HTERT RPE-1 (cell line): ENCODE data around the gene PUS1.
"Not testable (repeated sequence)": the region's sequence is repeated elsewhere in the genome, so short reads cannot be mapped to it uniquely, and the experiment has no call there.

Experiments
- in situ Hi-C: fragments of 300-500 bp; cut with MboI; formaldehyde crosslinking; loops from 4 replicates; pipeline ENCODE4 v1.14.3; 2020; ENCODE audit warnings: low sequenced_read_pairs

PUS1 gene

GRCh38 chr12:131933387-131933786 is 4.3 kb downstream of the PUS1 start:
- in situ Hi-C loops = no loop called here

GRCh38 chr12:131934535-131934934 is 5.5 kb downstream of the PUS1 start:
- in situ Hi-C loops = no loop called here

GRCh38 chr12:131938082-131938481 is 9.0 kb downstream of the PUS1 start:
- in situ Hi-C loops = no loop called here

GRCh38 chr12:131939007-131939406 is 9.9 kb downstream of the PUS1 start:
- in situ Hi-C loops = no loop called here

DNA sequence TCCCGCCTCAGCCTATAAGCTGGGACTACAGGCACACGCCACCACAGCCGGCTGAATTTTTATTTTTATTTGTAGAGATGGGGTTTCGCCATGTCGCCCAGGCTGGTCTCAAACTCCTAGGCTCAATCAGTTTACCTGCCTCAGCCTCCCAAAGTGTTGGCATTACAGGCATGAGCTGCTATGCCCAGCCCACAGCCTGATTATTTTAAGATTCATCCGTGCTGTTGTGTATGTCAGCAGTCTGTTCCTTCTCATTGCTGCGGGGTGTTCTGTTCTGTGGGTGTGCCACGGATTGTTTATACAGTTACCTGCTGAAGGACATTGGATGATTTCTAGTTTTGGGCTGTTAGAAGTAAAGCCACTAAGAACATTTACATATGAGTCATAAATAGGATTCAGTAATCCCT is 11.1 kb downstream of the PUS1 start:
- in situ Hi-C loops = no loop called here

DNA sequence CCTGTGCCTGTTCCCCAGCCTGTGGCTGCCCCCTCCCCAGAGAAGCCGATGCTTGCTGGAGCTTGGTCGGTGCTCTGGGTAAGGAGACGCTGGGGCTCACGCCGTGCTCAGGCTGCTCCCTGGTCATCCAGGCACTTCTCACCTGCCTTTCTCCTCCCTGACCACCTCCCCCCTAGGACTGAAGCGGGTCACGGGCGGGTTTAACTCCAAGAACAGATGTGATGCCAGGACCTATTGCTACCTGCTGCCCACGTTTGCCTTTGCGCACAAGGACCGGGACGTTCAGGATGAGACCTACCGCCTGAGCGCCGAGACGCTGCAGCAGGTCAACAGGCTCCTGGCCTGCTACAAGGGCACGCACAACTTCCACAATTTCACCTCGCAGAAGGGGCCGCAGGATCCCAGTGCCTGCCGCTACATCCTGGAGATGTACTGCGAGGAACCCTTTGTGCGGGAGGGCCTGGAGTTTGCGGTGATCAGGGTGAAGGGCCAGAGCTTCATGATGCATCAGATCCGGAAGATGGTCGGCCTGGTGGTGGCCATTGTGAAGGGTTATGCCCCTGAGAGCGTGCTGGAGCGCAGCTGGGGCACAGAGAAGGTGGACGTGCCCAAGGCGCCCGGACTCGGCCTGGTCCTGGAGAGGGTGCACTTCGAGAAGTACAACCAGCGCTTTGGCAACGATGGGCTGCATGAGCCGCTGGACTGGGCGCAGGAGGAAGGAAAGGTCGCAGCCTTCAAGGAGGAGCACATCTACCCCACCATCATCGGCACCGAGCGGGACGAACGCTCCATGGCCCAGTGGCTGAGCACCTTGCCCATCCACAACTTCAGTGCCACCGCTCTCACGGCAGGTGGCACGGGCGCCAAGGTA is 12.3 kb downstream of the PUS1 start:
- in situ Hi-C loops = no loop called here

DNA sequence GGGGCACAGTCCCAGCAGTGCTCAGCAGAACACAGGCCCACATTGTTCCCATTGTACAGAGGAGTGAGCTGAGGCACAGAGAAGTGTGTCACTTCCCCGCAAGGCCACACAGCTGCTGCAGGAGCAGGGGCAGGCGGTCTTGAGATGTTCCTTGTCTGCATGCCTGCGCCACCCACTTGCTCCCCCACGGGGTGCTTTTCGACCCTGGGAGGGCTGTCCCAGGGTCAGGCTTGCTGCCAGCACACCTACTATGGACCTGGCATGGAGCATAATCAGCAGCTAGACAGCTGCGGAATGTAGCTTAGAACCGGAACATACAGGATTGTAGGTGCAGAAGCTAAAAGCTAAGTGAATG is 12.9 kb downstream of the PUS1 start:
- in situ Hi-C loops = no loop called here

DNA sequence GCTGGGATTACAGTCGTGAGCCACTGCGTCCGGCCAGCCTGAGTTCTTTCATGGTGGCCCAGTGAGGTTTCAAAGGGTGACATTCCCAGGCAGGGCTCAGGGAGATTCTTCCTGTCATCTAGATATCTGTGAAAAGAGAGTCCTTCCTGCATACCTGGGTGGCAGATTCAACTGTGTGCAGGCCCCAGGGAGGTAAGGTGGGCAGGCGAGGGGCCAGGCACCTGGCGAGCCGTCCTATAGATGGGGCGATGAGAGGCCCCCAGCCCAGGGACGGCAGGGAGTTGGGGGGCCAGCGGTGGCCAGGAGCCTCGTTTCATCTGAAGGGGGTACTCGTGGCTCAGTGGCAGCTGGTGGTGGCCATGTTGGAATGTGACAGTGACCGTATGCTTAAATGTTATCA is 13.6 kb downstream of the PUS1 start:
- in situ Hi-C loops = no loop called here

DNA sequence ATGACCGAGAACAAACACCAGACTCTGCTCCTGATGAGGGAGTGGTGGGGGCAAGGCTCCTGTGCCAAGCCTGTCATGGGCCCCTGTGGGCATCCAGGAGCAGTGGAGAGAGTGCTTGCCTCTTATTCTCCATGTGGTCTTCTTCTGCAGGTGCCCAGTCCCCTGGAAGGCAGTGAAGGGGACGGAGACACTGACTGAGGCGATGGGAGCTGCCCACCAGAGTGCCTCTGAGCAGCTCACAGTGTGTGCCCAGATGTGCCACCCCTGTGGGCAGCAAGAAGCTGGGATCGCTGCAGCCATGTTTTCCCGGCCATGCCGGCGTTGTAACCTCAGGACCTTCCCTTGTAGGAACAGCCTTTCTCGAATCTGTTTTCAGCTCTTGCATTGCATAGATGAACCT is 14.3 kb downstream of the PUS1 start:
- in situ Hi-C loops = no loop called here

- in situ Hi-C loops = no loop called here
Observed at GRCh38 chr12:131943876-131944275, 14.8 kb downstream of the PUS1 start.

DNA sequence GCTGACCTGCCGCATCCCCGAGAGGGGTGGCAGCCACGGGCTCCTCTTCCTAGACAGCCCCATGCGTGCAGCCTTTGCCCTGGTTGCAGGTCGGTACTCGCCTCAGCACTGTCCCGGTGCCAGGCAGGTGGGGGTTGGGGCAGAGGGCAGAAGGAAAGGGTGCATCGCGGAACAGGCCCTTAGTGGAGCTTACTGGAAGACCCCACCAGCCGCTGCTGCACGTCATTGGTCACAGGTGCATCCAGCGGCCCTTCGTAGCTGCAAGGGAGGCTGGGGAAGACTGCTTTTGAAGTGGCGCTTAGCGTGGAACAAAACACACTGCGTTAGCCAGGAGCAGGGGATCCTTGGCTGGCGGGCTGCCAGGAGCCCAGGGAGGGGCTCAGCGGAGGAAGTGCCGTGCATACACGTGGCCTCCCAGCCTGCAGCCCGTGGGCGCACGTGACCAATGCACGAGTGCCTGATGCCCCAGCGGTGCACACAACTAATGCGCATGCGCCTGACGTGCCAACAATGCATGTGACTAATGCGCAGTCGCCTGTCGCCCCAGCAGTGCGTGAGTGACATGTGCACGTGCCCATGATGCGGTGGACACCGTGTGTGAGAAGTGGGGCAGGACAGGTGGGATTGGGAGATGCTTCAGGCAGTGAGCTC is 15.7 kb downstream of the PUS1 start:
- in situ Hi-C loops = no loop called here

DNA sequence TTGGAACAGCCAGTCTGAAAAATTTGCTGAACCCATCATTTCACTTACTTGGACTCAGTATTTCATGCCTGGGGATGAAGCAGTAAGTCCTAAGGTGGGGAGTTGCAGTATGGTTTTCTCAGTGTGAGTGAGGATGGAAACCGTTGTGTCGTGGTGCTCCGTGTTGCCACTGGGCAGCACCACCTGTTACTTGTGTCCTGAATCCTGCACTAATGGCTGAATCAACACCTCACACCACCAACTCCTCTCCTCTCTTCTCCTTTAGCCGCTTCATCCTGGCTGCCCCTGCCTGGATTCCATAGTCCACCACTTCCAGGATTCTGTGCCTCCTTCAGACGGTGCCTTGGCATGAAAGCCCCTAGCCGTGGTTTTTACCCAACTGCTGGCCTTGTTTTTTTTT is 17.7 kb downstream of the PUS1 start:
- in situ Hi-C loops = no loop called here

GRCh38 chr12:131947482-131948027 is 18.5 kb downstream of the PUS1 start:
- in situ Hi-C loops = no loop called here

- in situ Hi-C loops = no loop called here
Observed at GRCh38 chr12:131948166-131948712, 19.2 kb downstream of the PUS1 start.

DNA sequence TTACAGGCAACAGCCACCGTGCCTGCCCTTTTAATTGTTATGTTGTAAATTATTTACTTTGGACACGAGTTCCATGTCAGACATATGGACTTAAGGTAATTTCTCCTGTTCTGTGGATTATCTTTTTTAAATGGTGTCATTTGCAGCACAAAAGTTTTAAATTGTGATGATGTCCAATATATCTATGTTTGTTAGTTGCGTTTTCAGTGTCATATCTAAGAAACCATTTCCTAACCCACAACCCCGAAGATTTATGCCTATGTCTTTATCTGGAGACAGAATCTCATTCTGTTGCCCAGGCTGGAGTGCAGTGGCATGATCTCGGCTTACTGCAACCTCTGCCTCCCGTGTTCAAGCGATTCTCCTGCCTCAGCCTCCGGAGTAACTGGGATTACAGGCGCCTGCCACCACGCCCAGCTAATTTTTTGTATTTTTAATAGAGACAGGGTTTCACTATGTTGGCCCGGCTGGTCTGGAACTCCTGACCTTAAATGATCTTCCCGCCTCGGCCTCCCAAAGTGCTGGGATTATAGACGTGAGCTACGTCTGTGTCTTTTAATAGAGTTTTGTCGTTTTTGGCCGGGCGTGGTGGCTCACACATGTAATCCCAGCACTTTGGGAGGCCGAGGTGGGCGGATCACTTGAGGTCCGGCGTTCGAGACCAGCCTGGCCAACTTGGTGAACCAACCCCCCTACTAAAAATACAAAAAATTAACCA is 19.8 kb downstream of the PUS1 start:
- in situ Hi-C loops = not testable (repeated sequence)

GRCh38 chr12:131949431-131950181 is 20.5 kb downstream of the PUS1 start, which contains the start of gene EP400:
Gene EP400, plus strand, starts transcription at chr12:131949942. Its CDS starts 10,678 bp downstream, at chr12:131960620.
- in situ Hi-C loops = no loop called here

DNA sequence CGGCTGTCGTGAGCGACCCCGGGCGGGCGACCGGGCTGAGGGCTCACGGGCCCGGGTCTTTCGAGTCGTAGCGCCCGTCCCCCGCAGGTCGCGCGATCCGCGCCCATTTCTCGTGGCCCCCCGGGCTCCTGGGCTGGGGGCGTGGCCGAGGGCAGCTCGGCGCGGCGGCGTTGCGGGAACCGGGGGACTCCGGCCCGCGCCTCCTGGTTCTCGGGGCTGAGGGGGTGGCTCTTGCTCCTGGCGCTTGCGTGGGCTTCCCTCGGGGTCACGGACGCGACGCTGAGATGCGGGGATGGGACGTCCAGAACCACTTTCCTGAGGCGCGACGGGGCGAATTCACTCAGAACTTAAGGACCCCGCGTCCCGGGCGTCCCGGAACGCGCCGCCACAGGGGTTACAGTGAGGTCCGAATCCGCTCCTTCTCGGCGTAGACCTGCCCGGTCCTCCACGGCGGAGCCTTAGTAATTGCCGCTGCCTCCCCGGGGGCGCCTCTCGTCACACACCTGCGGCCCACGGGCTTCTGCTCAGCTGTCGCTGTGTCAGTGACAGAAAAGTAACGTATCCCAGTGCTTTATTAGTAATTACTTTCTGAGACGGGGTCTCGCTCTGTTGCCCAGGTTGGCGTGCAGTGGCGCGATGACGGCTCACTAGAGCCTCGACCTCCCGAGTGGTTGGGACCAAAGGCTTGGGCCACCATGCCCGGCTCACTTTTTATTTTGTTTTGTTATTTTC is 21.3 kb downstream of the PUS1 start:
- in situ Hi-C loops = no loop called here

GRCh38 chr12:131953810-131954209 is 24.7 kb downstream of the PUS1 start:
- in situ Hi-C loops = not testable (repeated sequence)

DNA sequence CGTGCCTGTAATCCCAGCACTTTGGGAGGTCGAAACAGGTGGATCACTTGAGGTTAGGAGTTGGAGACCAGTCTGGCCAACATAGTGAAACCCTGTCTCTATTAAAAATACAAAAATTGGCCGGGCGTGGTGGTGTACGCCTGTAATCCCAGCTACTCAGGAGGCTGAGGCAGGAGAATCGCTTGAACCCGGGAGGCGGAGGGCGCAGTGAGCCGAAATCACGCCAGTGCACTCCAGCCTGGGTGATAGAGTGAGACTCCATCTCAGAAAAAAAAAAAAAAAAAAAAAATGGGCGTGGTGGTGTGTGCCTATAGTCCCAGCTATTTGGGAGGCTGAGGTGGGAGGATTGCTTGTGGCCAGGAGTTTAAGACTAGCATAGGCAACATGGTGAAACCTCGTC is 25.4 kb downstream of the PUS1 start:
- in situ Hi-C loops = not testable (repeated sequence)

DNA sequence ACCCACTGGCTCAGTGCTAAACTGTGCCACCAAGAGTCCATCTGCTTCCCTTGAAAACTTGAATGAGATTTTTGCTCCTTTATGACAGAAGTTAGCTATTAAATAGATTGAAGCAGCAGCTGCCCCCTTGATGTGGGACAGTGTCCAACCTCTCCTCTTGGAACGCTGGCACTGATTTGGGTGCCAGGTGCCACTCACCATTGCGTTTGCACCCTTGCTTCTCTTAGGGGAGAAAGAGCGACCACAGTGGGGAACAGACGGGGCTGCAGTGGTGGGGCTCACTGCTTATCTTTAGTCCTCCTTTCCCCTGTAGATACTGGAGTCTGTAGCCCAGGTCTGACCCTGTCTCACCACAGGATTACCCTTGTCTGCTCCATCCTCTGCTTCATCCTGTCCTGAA is 30.0 kb downstream of the PUS1 start:
- in situ Hi-C loops = no loop called here
